ENCODE results near the gene ADAMTSL1.

GRCh38 chr9:18890372-18890771 is 416.4 kb downstream of the ADAMTSL1 start:
- no peak for TF ChIP-seq CTCF (IDR thresholded peaks at IDR 0.05)
- no peak for TF ChIP-seq POLR2AphosphoS5 (IDR thresholded peaks at IDR 0.05)
- no peak for TF ChIP-seq POLR2A (IDR thresholded peaks at IDR 0.05)
